Activated CD4-positive, alpha-beta T cell treated with anti-CD3 and anti-CD28 coated beads for 36 hours (primary cell): ENCODE data around the gene AHRR. TPM values are rescaled to one million over a fixed set of nuclear protein-coding genes. Genes with fewer than 3 reads are reported as not detected.

Experiments used
- ATAC-seq: fragments of 200-7000 bp; cut with Tn5 transposase; one replicate; pipeline ENCODE4 v1.10.0; 2021; ENCODE audit warnings: mild to moderate bottlenecking, moderate library complexity
- CTCF ChIA-PET: fragments of 350-600 bp; sonication (Branson Sonifier 250); formaldehyde crosslinking; loops from one replicate; lab custom pipeline; 2021; ENCODE audit warnings: antibody characterized with exemption; lab: Charles Lee
- POLR2A ChIA-PET: fragments of 350-600 bp; sonication (Branson Sonifier 250); formaldehyde crosslinking; loops from one replicate; lab custom pipeline; 2021; ENCODE audit warnings: antibody characterized with exemption, inconsistent platforms; lab: Charles Lee
- DNase-seq: peaks from one replicate; pipeline ENCODE4 v3.0.0-alpha.2; 2020
- H3K27ac Mint-ChIP-seq: one replicate; pipeline ENCODE4 v1.8.0; 2021; ENCODE audit warnings: mixed read lengths
- H3K27me3 Mint-ChIP-seq: one replicate; pipeline ENCODE4 v1.8.0; 2021; ENCODE audit warnings: mixed read lengths
- H3K36me3 Mint-ChIP-seq: one replicate; pipeline ENCODE4 v1.8.0; 2021; ENCODE audit warnings: low read depth, mixed read lengths
- H3K4me1 Mint-ChIP-seq: one replicate; pipeline ENCODE4 v1.8.0; 2021; ENCODE audit warnings: mixed read lengths
- H3K4me3 Mint-ChIP-seq: one replicate; pipeline ENCODE4 v1.8.0; 2021; ENCODE audit warnings: mild to moderate bottlenecking, moderate library complexity, mixed read lengths
- H3K9me3 Mint-ChIP-seq: one replicate; pipeline ENCODE4 v1.8.0; 2021; ENCODE audit warnings: low read depth, mixed read lengths
- intact Hi-C, 2 experiments: fragments of 100-400 bp; cut with DNase I in 1 of 2; cut with micrococcal nuclease in 1 of 2; formaldehyde crosslinking; loops; one replicate each; pipeline versions ENCODE4 v1.14.2 to v1.15.1; 2022 to 2024; cut with DNase I, micrococcal nuclease
- total RNA-seq, 2 experiments: library from RNA; stranded (reverse); gene quantifications; one replicate each; pipeline ENCODE4 v1.2.3, GENCODE V29; 2021

AHRR gene
- total RNA-seq, 2 experiments from 2014 or later = 15.1 to 20.5 TPM

GRCh38 chr5:350355-350754, 28.8 kb downstream of the AHRR start:
- CTCF ChIA-PET = no interaction called here
- no peak overlapping the region for H3K27ac Mint-ChIP-seq
- DNase-seq = peak; percentile 40

GRCh38 chr5:351084-351920, 29.8 kb downstream of the AHRR start:
- Mint-ChIP-seq H3K9me3 (no peaks in the 10 kb centered on the region), H3K36me3 (peaks cover 26% of the 10 kb centered on the region), H3K4me3 (no peak overlapping the region), H3K4me1 (peaks cover 17% of the 10 kb centered on the region), H3K27me3 (peaks cover 13% of the 10 kb centered on the region), H3K27ac (peak overlapping the region; percentile 25)
- peak; percentile 11 for DNase-seq
- intact Hi-C loops = no loop called here
- ATAC-seq = peak; percentile 61
- POLR2A ChIA-PET = no interaction called here
- CTCF ChIA-PET = no interaction called here

More at GRCh38 chr5:350355-350754, 28.8 kb downstream of the AHRR start:
- H3K27me3 Mint-ChIP-seq = peaks cover 13% of the 10 kb centered on the region
- H3K36me3 Mint-ChIP-seq = peaks cover 24% of the 10 kb centered on the region
- H3K4me1 Mint-ChIP-seq = peaks cover 23% of the 10 kb centered on the region
- no peaks in the 10 kb centered on the region for H3K9me3 Mint-ChIP-seq
- intact Hi-C loops = no loop called here
- POLR2A ChIA-PET = no interaction called here
- no peak overlapping the region for H3K4me3 Mint-ChIP-seq
- ATAC-seq = no peak

- ATAC-seq = no peak
- H3K4me3 Mint-ChIP-seq = no peak overlapping the region
Measured at GRCh38 chr5:351921-352245, 30.4 kb downstream of the AHRR start.

GRCh38 chr5:352639-353611, 31.4 kb downstream of the AHRR start:
- Mint-ChIP-seq H3K27me3 (peaks cover 13% of the 10 kb centered on the region), H3K9me3 (no peaks in the 10 kb centered on the region), H3K36me3 (peaks cover 17% of the 10 kb centered on the region)

More at GRCh38 chr5:351921-352245, 30.4 kb downstream of the AHRR start:
- Mint-ChIP-seq H3K9me3 (no peaks in the 10 kb centered on the region), H3K27me3 (peaks cover 13% of the 10 kb centered on the region), H3K36me3 (peaks cover 20% of the 10 kb centered on the region), H3K27ac (no peak overlapping the region), H3K4me1 (peaks cover 11% of the 10 kb centered on the region)
- no peak for DNase-seq
- ChIA-PET POLR2A (no interaction called here), CTCF (no interaction called here)
- intact Hi-C loops = no loop called here

GRCh38 chr5:353612-354580, 32.4 kb downstream of the AHRR start:
- Mint-ChIP-seq H3K4me1 (peaks cover 8% of the 10 kb centered on the region), H3K9me3 (no peaks in the 10 kb centered on the region), H3K27ac (no peak overlapping the region), H3K27me3 (peaks cover 9% of the 10 kb centered on the region), H3K4me3 (no peak overlapping the region), H3K36me3 (peaks cover 15% of the 10 kb centered on the region)
- intact Hi-C loops = no loop called here
- ChIA-PET CTCF (interaction anchor here (0.6 to 1.0 kb wide), 4 partner anchors 7 to 814 kb away, joined by 3 read pairs; no protein-coding TSS in a partner anchor), POLR2A (no interaction called here)
- ATAC-seq = no peak
- DNase-seq = no peak

More at GRCh38 chr5:352639-353611, 31.4 kb downstream of the AHRR start:
- peaks cover 8% of the 10 kb centered on the region for H3K4me1 Mint-ChIP-seq
- ChIA-PET POLR2A (no interaction called here), CTCF (interaction anchor here (0.6 to 0.8 kb wide), 4 partner anchors 56 to 815 kb away, joined by 3 read pairs; no protein-coding TSS in a partner anchor)
- ATAC-seq (peak; percentile 18), DNase-seq (peak; percentile 12)
- intact Hi-C loops = no loop called here
- no peak overlapping the region for H3K27ac Mint-ChIP-seq
- no peak overlapping the region for H3K4me3 Mint-ChIP-seq

GRCh38 chr5:354581-355378, 33.3 kb downstream of the AHRR start:
- peaks cover 8% of the 10 kb centered on the region for H3K4me1 Mint-ChIP-seq
- H3K4me3 Mint-ChIP-seq = no peak overlapping the region
- no peak overlapping the region for H3K27ac Mint-ChIP-seq
- H3K36me3 Mint-ChIP-seq = peaks cover 18% of the 10 kb centered on the region
- H3K27me3 Mint-ChIP-seq = peaks cover 5% of the 10 kb centered on the region
- no peak for DNase-seq
- no peaks in the 10 kb centered on the region for H3K9me3 Mint-ChIP-seq
- intact Hi-C loops = no loop called here
- ATAC-seq = no peak
- ChIA-PET CTCF (interaction anchor here (0.9 to 1.3 kb wide), 3 partner anchors 8 to 59 kb away, joined by 3 to 4 read pairs (median 3); no protein-coding TSS in a partner anchor), POLR2A (no interaction called here)

- H3K4me1 Mint-ChIP-seq = peaks cover 8% of the 10 kb centered on the region
- no peak overlapping the region for H3K27ac Mint-ChIP-seq
- H3K27me3 Mint-ChIP-seq = peaks cover 2% of the 10 kb centered on the region
- H3K36me3 Mint-ChIP-seq = peaks cover 15% of the 10 kb centered on the region
- CTCF ChIA-PET = interaction anchor here (0.6 to 1.3 kb wide), 3 partner anchors 9 to 16 kb away, joined by 3 to 4 read pairs (median 4); no protein-coding TSS in a partner anchor
- DNase-seq = no peak
- POLR2A ChIA-PET = no interaction called here
- no peak overlapping the region for H3K4me3 Mint-ChIP-seq
- intact Hi-C loops = no loop called here
- no peaks in the 10 kb centered on the region for H3K9me3 Mint-ChIP-seq
- ATAC-seq = no peak
Measured at GRCh38 chr5:355379-355935, 33.9 kb downstream of the AHRR start.

- Mint-ChIP-seq H3K27ac (peak overlapping the region; percentile 67), H3K9me3 (no peaks in the 10 kb centered on the region), H3K27me3 (peaks cover 4% of the 10 kb centered on the region), H3K4me1 (peaks cover 5% of the 10 kb centered on the region), H3K36me3 (peaks cover 14% of the 10 kb centered on the region), H3K4me3 (no peak overlapping the region)
- ChIA-PET CTCF (interaction anchor here (0.6 to 1.3 kb wide), 2 partner anchors 10 to 15 kb away, joined by 4 read pairs; no protein-coding TSS in a partner anchor), POLR2A (no interaction called here)
- intact Hi-C loops = no loop called here
- ATAC-seq = no peak
- DNase-seq = no peak
Measured at GRCh38 chr5:355958-356357, 34.4 kb downstream of the AHRR start.

- POLR2A ChIA-PET = no interaction called here
- Mint-ChIP-seq H3K36me3 (peaks cover 31% of the 10 kb centered on the region), H3K27me3 (peaks cover 2% of the 10 kb centered on the region), H3K4me1 (no peaks in the 10 kb centered on the region), H3K4me3 (no peak overlapping the region), H3K27ac (no peak overlapping the region), H3K9me3 (peaks cover 6% of the 10 kb centered on the region)
- CTCF ChIA-PET = no interaction called here
- intact Hi-C loops = no loop called here
- ATAC-seq (no peak), DNase-seq (no peak)
Measured at GRCh38 chr5:359301-359897, 37.9 kb downstream of the AHRR start.
